WTC11 (cell line): Measurements from ENCODE around the gene PCID2. TPM values are rescaled to one million over a fixed set of nuclear protein-coding genes. Genes with fewer than 3 reads are reported as not detected.

Experiments used
- ATF1 ChIP-seq: sonication (generic); formaldehyde crosslinking; IDR thresholded peaks from 2 replicates; pipeline ENCODE4 v1.8.1; 2023; ENCODE audit warnings: mild to moderate bottlenecking, moderate library complexity, missing genetic modification reagents
- CBFB ChIP-seq: sonication (generic); formaldehyde crosslinking; IDR thresholded peaks from 2 replicates; pipeline ENCODE4 v1.8.1; 2022; ENCODE audit warnings: mild to moderate bottlenecking, low read depth, missing genetic modification reagents
- CREB1 ChIP-seq: sonication (generic); formaldehyde crosslinking; IDR thresholded peaks from 2 replicates; pipeline ENCODE4 v1.8.0; 2023; ENCODE audit warnings: mild to moderate bottlenecking, missing genetic modification reagents
- EMX1 ChIP-seq: fragments of 250-450 bp; sonication (Bioruptor Pico); IDR thresholded peaks from 2 replicates; pipeline ENCODE4 v1.8.0; 2021; ENCODE audit warnings: mild to moderate bottlenecking
- ETV6 ChIP-seq: sonication (generic); formaldehyde crosslinking; IDR thresholded peaks from 2 replicates; pipeline ENCODE4 v1.8.1; 2022; ENCODE audit warnings: mild to moderate bottlenecking, missing genetic modification reagents
- FOXK1 ChIP-seq: sonication (generic); formaldehyde crosslinking; IDR thresholded peaks from 2 replicates; pipeline ENCODE4 v1.8.0; 2022; ENCODE audit warnings: mild to moderate bottlenecking, moderate library complexity, missing genetic modification reagents
- GTF2I ChIP-seq: fragments of 250-450 bp; sonication (Bioruptor Pico); conservative IDR thresholded peaks from 2 replicates; pipeline ENCODE4 v1.4.0; 2021; ENCODE audit warnings: mild to moderate bottlenecking
- MAX ChIP-seq: sonication (generic); formaldehyde crosslinking; IDR thresholded peaks from 2 replicates; pipeline ENCODE4 v1.8.0; 2022; ENCODE audit warnings: mild to moderate bottlenecking, missing genetic modification reagents
- NR1H2 ChIP-seq: sonication (generic); formaldehyde crosslinking; IDR thresholded peaks from 2 replicates; pipeline ENCODE4 v1.9.0; 2021; ENCODE audit warnings: mild to moderate bottlenecking, moderate library complexity, missing genetic modification reagents
- PREB ChIP-seq: sonication (generic); formaldehyde crosslinking; IDR thresholded peaks from 2 replicates; pipeline ENCODE4 v1.8.1; 2022; ENCODE audit warnings: mild to moderate bottlenecking, missing genetic modification reagents, moderate library complexity, borderline replicate concordance
- RORB ChIP-seq: fragments of 250-450 bp; sonication (Bioruptor Pico); IDR thresholded peaks from 2 replicates; pipeline ENCODE4 v1.9.0; 2021; ENCODE audit warnings: mild to moderate bottlenecking
- SMAD3 ChIP-seq: sonication (generic); formaldehyde crosslinking; IDR thresholded peaks from 2 replicates; pipeline ENCODE4 v1.8.0; 2022; ENCODE audit warnings: missing genetic modification reagents, mild to moderate bottlenecking, borderline replicate concordance
- SMAD4 ChIP-seq: sonication (generic); formaldehyde crosslinking; IDR thresholded peaks from 2 replicates; pipeline ENCODE4 v1.8.0; 2022; ENCODE audit warnings: mild to moderate bottlenecking, missing genetic modification reagents
- SOX15 ChIP-seq: fragments of 250-450 bp; sonication (Bioruptor Pico); IDR thresholded peaks from 2 replicates; pipeline ENCODE4 v1.9.0; 2021; ENCODE audit warnings: mild to moderate bottlenecking
- SP1 ChIP-seq: sonication (generic); formaldehyde crosslinking; conservative IDR thresholded peaks from 2 replicates; pipeline ENCODE4 v1.8.1; 2022; ENCODE audit warnings: missing genetic modification reagents
- TEAD4 ChIP-seq: sonication (generic); formaldehyde crosslinking; IDR thresholded peaks from 2 replicates; pipeline ENCODE4 v1.8.0; 2022; ENCODE audit warnings: mild to moderate bottlenecking, missing genetic modification reagents
- TP53 ChIP-seq: sonication (generic); formaldehyde crosslinking; IDR thresholded peaks from 2 replicates; pipeline ENCODE4 v1.8.1; 2023; ENCODE audit warnings: mild to moderate bottlenecking, missing genetic modification reagents
- ZBTB21 ChIP-seq: sonication (generic); formaldehyde crosslinking; IDR thresholded peaks from 2 replicates; pipeline ENCODE4 v1.8.1; 2023; ENCODE audit warnings: mild to moderate bottlenecking, missing genetic modification reagents, borderline replicate concordance
- ZBTB43 ChIP-seq: sonication (generic); formaldehyde crosslinking; IDR thresholded peaks from 2 replicates; pipeline ENCODE4 v1.8.1; 2023; ENCODE audit warnings: mild to moderate bottlenecking, missing genetic modification reagents
- ZNF121 ChIP-seq: sonication (generic); formaldehyde crosslinking; IDR thresholded peaks from 2 replicates; pipeline ENCODE4 v1.8.0; 2023; ENCODE audit warnings: missing genetic modification reagents
- ZNF232 ChIP-seq: sonication (generic); formaldehyde crosslinking; IDR thresholded peaks from 2 replicates; pipeline ENCODE4 v1.8.0; 2022; ENCODE audit warnings: mild to moderate bottlenecking, missing genetic modification reagents
- ZNF317 ChIP-seq: sonication (generic); formaldehyde crosslinking; IDR thresholded peaks from 2 replicates; pipeline ENCODE4 v1.8.1; 2023; ENCODE audit warnings: low read depth, mild to moderate bottlenecking, moderate library complexity, missing genetic modification reagents, borderline replicate concordance
- ZNF512 ChIP-seq: sonication (generic); formaldehyde crosslinking; IDR thresholded peaks from 2 replicates; pipeline ENCODE4 v1.8.1; 2022; ENCODE audit warnings: missing genetic modification reagents, borderline replicate concordance
- total RNA-seq: library from RNA; stranded (reverse); gene quantifications from 3 replicates; pipeline ENCODE4 v1.2.3, GENCODE V29; 2021
- TF ChIP-seq, protein P1 (sequence below): fragments of 250-450 bp; sonication (Bioruptor Pico); IDR thresholded peaks from 2 replicates; pipeline ENCODE4 v1.9.0; 2021; ENCODE audit warnings: mild to moderate bottlenecking
- TF ChIP-seq, protein P2 (sequence below): fragments of 250-450 bp; sonication (Bioruptor Pico); IDR thresholded peaks from 2 replicates; pipeline ENCODE4 v1.9.0; 2021; ENCODE audit warnings: moderate library complexity, mild to moderate bottlenecking, inconsistent platforms, borderline replicate concordance
- TF ChIP-seq, protein P3 (sequence below): sonication (generic); formaldehyde crosslinking; IDR thresholded peaks from 2 replicates; pipeline ENCODE4 v1.8.1; 2023; ENCODE audit warnings: mild to moderate bottlenecking, missing genetic modification reagents, moderate library complexity
- TF ChIP-seq, protein P4 (sequence below): fragments of 250-450 bp; sonication (Bioruptor Pico); IDR thresholded peaks from 2 replicates; pipeline ENCODE4 v1.8.0; 2021; ENCODE audit warnings: mild to moderate bottlenecking
- TF ChIP-seq, protein P5 (sequence below): fragments of 250-450 bp; sonication (Bioruptor Pico); IDR thresholded peaks from 2 replicates; pipeline ENCODE4 v1.9.0; 2021; ENCODE audit warnings: mild to moderate bottlenecking, borderline replicate concordance

PCID2 gene
- total RNA-seq, 1 experiment from 2014 or later: 69.4 TPM

GRCh38 chr13:113152984-113153809 is 55.3 kb downstream of the PCID2 start (continued):
- TF ChIP-seq, protein P1, sequence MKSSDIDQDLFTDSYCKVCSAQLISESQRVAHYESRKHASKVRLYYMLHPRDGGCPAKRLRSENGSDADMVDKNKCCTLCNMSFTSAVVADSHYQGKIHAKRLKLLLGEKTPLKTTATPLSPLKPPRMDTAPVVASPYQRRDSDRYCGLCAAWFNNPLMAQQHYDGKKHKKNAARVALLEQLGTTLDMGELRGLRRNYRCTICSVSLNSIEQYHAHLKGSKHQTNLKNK: no peak
- TF ChIP-seq CREB1 (CRISPR knock-in tag) (peak; percentile 57; the same call in 1 of the 2 replicates), PREB (CRISPR knock-in tag) (no peak), SMAD4 (CRISPR knock-in tag) (no peak), ETV6 (peak; percentile 26; the same call in 1 of the 2 replicates), ZNF232 (CRISPR knock-in tag) (no peak), ZNF512 (CRISPR knock-in tag) (no peak), ZNF317 (CRISPR knock-in tag) (no peak), GTF2I (CRISPR knock-in tag) (no peak), MAX (peak; percentile 49), TEAD4 (no peak), SP1 (CRISPR knock-in tag) (no peak), SMAD3 (no peak), ZBTB21 (CRISPR knock-in tag) (peak; percentile 36; the same call in 1 of the 2 replicates), FOXK1 (CRISPR knock-in tag) (peak; percentile 69; the same call in 1 of the 2 replicates), ZBTB43 (CRISPR knock-in tag) (peak; percentile 59; the same call in 1 of the 2 replicates), RORB (CRISPR knock-in tag) (no peak), EMX1 (CRISPR knock-in tag) (no peak), SOX15 (no peak), CBFB (CRISPR knock-in tag) (no peak), ATF1 (CRISPR knock-in tag) (no peak), NR1H2 (no peak), TP53 (no peak), ZNF121 (CRISPR knock-in tag) (no peak)
- TF ChIP-seq, protein P2, sequence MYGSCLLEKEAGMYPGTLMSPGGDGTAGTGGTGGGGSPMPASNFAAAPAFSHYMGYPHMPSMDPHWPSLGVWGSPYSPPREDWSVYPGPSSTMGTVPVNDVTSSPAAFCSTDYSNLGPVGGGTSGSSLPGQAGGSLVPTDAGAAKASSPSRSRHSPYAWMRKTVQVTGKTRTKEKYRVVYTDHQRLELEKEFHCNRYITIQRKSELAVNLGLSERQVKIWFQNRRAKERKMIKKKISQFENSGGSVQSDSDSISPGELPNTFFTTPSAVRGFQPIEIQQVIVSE (CRISPR knock-in tag): no peak
- TF ChIP-seq, protein P3, sequence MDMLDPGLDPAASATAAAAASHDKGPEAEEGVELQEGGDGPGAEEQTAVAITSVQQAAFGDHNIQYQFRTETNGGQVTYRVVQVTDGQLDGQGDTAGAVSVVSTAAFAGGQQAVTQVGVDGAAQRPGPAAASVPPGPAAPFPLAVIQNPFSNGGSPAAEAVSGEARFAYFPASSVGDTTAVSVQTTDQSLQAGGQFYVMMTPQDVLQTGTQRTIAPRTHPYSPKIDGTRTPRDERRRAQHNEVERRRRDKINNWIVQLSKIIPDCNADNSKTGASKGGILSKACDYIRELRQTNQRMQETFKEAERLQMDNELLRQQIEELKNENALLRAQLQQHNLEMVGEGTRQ (CRISPR knock-in tag): peak; percentile 44; the same call in 1 of the 2 replicates
- TF ChIP-seq, protein P4, sequence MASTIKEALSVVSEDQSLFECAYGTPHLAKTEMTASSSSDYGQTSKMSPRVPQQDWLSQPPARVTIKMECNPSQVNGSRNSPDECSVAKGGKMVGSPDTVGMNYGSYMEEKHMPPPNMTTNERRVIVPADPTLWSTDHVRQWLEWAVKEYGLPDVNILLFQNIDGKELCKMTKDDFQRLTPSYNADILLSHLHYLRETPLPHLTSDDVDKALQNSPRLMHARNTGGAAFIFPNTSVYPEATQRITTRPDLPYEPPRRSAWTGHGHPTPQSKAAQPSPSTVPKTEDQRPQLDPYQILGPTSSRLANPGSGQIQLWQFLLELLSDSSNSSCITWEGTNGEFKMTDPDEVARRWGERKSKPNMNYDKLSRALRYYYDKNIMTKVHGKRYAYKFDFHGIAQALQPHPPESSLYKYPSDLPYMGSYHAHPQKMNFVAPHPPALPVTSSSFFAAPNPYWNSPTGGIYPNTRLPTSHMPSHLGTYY: no peak
- TF ChIP-seq, protein P5, sequence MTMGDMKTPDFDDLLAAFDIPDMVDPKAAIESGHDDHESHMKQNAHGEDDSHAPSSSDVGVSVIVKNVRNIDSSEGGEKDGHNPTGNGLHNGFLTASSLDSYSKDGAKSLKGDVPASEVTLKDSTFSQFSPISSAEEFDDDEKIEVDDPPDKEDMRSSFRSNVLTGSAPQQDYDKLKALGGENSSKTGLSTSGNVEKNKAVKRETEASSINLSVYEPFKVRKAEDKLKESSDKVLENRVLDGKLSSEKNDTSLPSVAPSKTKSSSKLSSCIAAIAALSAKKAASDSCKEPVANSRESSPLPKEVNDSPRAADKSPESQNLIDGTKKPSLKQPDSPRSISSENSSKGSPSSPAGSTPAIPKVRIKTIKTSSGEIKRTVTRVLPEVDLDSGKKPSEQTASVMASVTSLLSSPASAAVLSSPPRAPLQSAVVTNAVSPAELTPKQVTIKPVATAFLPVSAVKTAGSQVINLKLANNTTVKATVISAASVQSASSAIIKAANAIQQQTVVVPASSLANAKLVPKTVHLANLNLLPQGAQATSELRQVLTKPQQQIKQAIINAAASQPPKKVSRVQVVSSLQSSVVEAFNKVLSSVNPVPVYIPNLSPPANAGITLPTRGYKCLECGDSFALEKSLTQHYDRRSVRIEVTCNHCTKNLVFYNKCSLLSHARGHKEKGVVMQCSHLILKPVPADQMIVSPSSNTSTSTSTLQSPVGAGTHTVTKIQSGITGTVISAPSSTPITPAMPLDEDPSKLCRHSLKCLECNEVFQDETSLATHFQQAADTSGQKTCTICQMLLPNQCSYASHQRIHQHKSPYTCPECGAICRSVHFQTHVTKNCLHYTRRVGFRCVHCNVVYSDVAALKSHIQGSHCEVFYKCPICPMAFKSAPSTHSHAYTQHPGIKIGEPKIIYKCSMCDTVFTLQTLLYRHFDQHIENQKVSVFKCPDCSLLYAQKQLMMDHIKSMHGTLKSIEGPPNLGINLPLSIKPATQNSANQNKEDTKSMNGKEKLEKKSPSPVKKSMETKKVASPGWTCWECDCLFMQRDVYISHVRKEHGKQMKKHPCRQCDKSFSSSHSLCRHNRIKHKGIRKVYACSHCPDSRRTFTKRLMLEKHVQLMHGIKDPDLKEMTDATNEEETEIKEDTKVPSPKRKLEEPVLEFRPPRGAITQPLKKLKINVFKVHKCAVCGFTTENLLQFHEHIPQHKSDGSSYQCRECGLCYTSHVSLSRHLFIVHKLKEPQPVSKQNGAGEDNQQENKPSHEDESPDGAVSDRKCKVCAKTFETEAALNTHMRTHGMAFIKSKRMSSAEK: no peak
